Psoas muscle (tissue), 8 donors: ENCODE measurements around the gene FAM120B. TPM values are rescaled to one million over a fixed set of nuclear protein-coding genes. Genes with fewer than 3 reads are reported as not detected.

Experiments used
- ATAC-seq, 4 donors: fragments of 200-7000 bp; cut with Tn5 transposase; one replicate each; pipeline ENCODE4 v1.9.1; 2020; ENCODE audit warnings: moderate library complexity in 3 of 4, mild to moderate bottlenecking in 2 of 4
- DNase-seq, 2 donors: peaks; one replicate each; pipeline ENCODE4 v3.0.0-alpha.2; 2020
- H3K27ac ChIP-seq: fragments of 200-600 bp; one replicate; pipeline ENCODE4 v1.8.0; 2022
- H3K27me3 ChIP-seq, 3 donors: fragments of 200-600 bp in 1 of 3; one replicate each; pipeline versions ENCODE4 v1.6.1 to v1.8.0; 2013 to 2022; ENCODE audit warnings: low read length in 2 of 3, mild to moderate bottlenecking in 2 of 3, moderate library complexity in 1 of 3; ENCODE audit not compliant: insufficient read depth in 3 of 3
- H3K36me3 ChIP-seq, 2 donors: fragments of 200-600 bp in 1 of 2; one replicate each; pipeline versions ENCODE4 v1.6.1 to v1.8.0; 2013 to 2022; ENCODE audit warnings: low read depth in 1 of 2, mild to moderate bottlenecking in 1 of 2, moderate library complexity in 1 of 2; ENCODE audit not compliant: insufficient read depth in 1 of 2
- H3K4me1 ChIP-seq: fragments of 200-600 bp; one replicate; pipeline ENCODE4 v1.8.0; 2022
- H3K4me3 ChIP-seq: fragments of 200-600 bp; one replicate; pipeline ENCODE4 v1.8.0; 2022; ENCODE audit warnings: mild to moderate bottlenecking
- H3K9me3 ChIP-seq: fragments of 200-600 bp; one replicate; pipeline ENCODE4 v1.8.0; 2022
- WGBS, 3 donors: extraction: QIAGEN DNeasy Blood & Tissue Kit; methylation state at CpG; one replicate each; pipeline versions ENCODE4 v1.1.6 to v1.1.7; 2013; 5-methylcytosine and 5-hydroxymethylcytosine counted together
- intact Hi-C, 2 donors: fragments of 100-400 bp; cut with DNase I; formaldehyde crosslinking; loops; one replicate each; pipeline versions ENCODE4 v1.11.0 to v1.14.2; 2022
- polyA plus RNA-seq, 3 donors: library from polyadenylated mRNA; stranded (reverse); fragments of 200-250 nt; gene quantifications; one replicate each; pipeline ENCODE4 v1.2.3, GENCODE V29; 2013
- total RNA-seq, 4 donors: library from RNA; stranded (reverse); fragmentation: NEBNext Ultra II Directional in 2 of 4; extraction: Animal tissue kit (Norgen Biotek cat#: 25700) in 2 of 4; gene quantifications; one replicate each; pipeline versions ENCODE4 v1.2.1 to v1.2.4, GENCODE V29; 2021 to 2023
- TF ChIP-seq, protein P1 (sequence below): fragments of 200-600 bp; IDR thresholded peaks from one replicate; pipeline ENCODE4 v1.8.0; 2022; ENCODE audit warnings: antibody characterized with exemption
- donor health status: healthy with polysubstance abuse.
- donor health status: DM: no; HTN: no; CAD: no; lungs with moderate emphysema.
- donor health status: Bipolar disorder and iron deficiency.
- donor health status: healthy.
- donor health status: DM: yes; HTN: yes; CAD: no.
- donor health status: DM: no; HTN: no; CAD: no.
- donor health status: DM: no; HTN: no; CAD: no.
- donor health status: DM: yes; HTN: yes; CAD: no.

FAM120B gene
- total and polyA plus RNA-seq, 7 donors, result 9.2 to 24.2 (median 19.4) TPM

DNA sequence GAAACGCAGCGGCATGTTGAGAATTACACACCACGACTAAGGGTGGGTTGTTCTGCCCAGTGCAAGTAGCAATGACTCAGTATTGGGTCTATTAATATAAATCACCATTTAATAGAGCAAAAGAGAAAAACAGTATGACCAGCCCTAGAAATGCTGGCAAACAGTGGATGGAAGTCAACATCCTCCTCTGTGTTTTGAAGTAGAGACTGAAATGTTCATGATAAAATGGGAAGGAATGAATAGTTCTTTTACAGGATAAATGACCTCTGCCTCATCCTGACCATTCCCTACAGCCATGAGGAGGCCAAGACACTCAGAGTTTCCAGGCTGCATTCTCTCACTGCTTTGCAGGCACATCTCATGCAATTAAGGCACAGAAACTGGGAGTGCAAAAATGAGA is 134.8 kb downstream of the FAM120B start:
- no peaks in the 10 kb centered on the region for H3K9me3 ChIP-seq
- peaks cover 26% of the 10 kb centered on the region for H3K4me1 ChIP-seq
- 70 to 80% (median 75%) methylated on average over 3 of the region's 3 CpGs for WGBS, 3 donors
- H3K4me3 ChIP-seq, result no peak overlapping the region
- no peaks in the 10 kb centered on the region for H3K36me3 ChIP-seq
- no peak overlapping the region for H3K27ac ChIP-seq
- DNase-seq (no peak), ATAC-seq (no peak)
- intact Hi-C loops, result no loop called here
- TF ChIP-seq, protein P1, sequence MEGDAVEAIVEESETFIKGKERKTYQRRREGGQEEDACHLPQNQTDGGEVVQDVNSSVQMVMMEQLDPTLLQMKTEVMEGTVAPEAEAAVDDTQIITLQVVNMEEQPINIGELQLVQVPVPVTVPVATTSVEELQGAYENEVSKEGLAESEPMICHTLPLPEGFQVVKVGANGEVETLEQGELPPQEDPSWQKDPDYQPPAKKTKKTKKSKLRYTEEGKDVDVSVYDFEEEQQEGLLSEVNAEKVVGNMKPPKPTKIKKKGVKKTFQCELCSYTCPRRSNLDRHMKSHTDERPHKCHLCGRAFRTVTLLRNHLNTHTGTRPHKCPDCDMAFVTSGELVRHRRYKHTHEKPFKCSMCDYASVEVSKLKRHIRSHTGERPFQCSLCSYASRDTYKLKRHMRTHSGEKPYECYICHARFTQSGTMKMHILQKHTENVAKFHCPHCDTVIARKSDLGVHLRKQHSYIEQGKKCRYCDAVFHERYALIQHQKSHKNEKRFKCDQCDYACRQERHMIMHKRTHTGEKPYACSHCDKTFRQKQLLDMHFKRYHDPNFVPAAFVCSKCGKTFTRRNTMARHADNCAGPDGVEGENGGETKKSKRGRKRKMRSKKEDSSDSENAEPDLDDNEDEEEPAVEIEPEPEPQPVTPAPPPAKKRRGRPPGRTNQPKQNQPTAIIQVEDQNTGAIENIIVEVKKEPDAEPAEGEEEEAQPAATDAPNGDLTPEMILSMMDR, result no peak
- no peaks in the 10 kb centered on the region for H3K27me3 ChIP-seq

DNA sequence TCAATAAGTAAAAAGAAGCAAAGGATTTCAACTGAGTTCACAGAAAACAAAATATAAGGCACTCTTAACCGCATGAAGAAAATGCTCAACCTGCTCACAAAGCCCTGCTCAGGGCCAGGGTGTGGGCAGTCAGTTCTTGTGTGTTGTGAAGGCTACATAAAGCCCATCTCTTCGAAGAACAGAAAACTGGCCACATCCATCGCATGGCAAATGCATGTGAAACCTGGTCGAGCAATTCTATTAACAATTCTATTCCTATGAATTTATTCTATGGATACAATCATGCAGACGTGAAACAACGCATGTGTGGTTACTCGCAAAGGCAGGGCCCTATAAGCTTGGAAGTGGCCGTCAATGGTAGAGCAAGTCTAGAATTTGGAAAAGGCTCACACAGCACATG is 136.0 kb downstream of the FAM120B start:
- no peaks in the 10 kb centered on the region for H3K27me3 ChIP-seq
- no peak overlapping the region for H3K27ac ChIP-seq
- no peak for DNase-seq
- WGBS, 3 donors, result 96 to 98% (median 97%) methylated on average over 8 of the region's 8 CpGs
- no peak for ATAC-seq
- no peaks in the 10 kb centered on the region for H3K36me3 ChIP-seq
- H3K4me1 ChIP-seq, result peaks cover 22% of the 10 kb centered on the region
- TF ChIP-seq, protein P1, result no peak
- no peaks in the 10 kb centered on the region for H3K9me3 ChIP-seq
- intact Hi-C loops, result no loop called here
- H3K4me3 ChIP-seq, result no peak overlapping the region

DNA sequence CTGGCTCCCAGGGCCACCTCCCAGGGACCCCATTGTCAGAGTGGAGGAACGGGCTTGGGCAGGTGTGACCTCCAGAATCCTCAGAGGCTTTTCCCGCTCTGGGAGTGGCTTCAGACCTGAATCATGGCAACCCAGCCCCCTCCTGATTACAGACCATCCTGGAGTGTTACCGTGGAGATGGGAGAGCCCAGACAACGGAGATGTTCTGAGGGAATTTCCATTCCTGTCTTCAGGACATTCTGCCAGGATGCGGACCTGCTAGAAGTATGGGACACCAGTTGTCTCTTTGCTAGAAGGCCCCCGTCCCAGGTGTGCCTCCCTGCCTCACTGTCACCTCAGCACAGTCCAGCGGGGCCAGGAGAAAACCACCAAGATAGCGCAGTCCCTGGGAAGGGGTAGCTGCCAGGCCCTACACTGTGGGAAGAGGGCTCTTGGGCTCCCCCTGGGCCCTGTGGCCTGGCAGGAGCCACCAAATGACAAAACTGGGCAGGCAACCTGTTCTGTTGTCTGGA is 136.6 kb downstream of the FAM120B start:
- 95 to 96% (median 95%) methylated on average over 8 of the region's 8 CpGs for WGBS, 3 donors
- intact Hi-C loops, result no loop called here
- Histone ChIP-seq H3K4me3 (no peak overlapping the region), H3K9me3 (no peaks in the 10 kb centered on the region), H3K27ac (no peak overlapping the region), H3K36me3 (no peaks in the 10 kb centered on the region), H3K27me3 (no peaks in the 10 kb centered on the region), H3K4me1 (peaks cover 16% of the 10 kb centered on the region)
- no peak for DNase-seq
- TF ChIP-seq, protein P1, result no peak
- ATAC-seq, result no peak

DNA sequence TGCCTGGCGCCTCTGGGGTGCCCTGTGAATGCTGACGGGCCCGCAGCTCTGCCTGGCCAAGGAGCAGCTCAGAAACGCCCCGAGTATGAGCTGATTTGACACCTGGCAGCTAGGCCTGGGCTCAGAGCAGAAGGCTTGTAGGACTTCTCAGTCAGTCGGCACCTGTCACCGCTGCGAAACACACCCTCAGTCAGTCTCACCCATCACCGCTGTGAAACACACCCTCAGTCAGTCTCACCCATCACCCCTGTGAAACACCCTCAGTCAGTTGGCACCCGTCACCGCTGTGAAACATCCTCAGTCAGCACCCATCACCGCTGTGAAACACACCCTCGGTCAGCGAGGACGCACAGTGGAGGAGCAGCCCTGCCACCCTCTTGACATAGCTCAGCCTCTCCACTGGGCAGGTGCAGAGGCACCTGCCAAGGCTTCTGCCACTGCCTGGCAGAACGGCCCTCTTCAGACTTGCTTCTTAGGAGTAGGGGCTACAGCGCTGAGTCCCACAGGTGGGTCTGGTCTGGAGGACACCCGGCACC is 137.6 kb downstream of the FAM120B start:
- 85 to 91% (median 88%) methylated on average over 17 to 18 of the region's 18 CpGs for WGBS, 3 donors

More for the DNA sequence above, 137.6 kb downstream of the FAM120B start:
- Histone ChIP-seq H3K27ac (no peak overlapping the region), H3K9me3 (no peaks in the 10 kb centered on the region), H3K27me3 (no peaks in the 10 kb centered on the region), H3K36me3 (no peaks in the 10 kb centered on the region), H3K4me3 (no peak overlapping the region), H3K4me1 (peaks cover 16% of the 10 kb centered on the region)
- peak in 1 of 2 donors; percentile 54 for DNase-seq
- ATAC-seq, result no peak
- TF ChIP-seq, protein P1, result no peak
- intact Hi-C loops, result no loop called here
